Body of pancreas (tissue), 4 donors: Measurements from ENCODE around the gene PTPN14.

Experiments
- CTCF ChIP-seq, 7 experiments: fragments of 450-650 bp in 4 of 7; fragments of 200-600 bp in 3 of 7; sonication (generic) in 3 of 7; IDR thresholded peaks; one replicate each; pipeline ENCODE4 v1.5.1; 2016 to 2019; ENCODE audit warnings: antibody characterized with exemption in 7 of 7
- POLR2A ChIP-seq, 3 donors: fragments of 450-650 bp; IDR thresholded peaks; one replicate each; pipeline ENCODE4 v1.6.1; 2016; ENCODE audit warnings: antibody characterized with exemption in 3 of 3, mild to moderate bottlenecking in 2 of 3

GRCh38 chr1:214514032-214514818 is 37.2 kb downstream of the PTPN14 start:
- TF ChIP-seq CTCF (IDR thresholded peaks at IDR 0.05) (no peak), POLR2A (IDR thresholded peaks at IDR 0.05) (no peak)
